CD14-positive monocyte (primary cell): ENCODE results near the gene CSTB. TPM values are rescaled to one million over a fixed set of nuclear protein-coding genes. Genes with fewer than 3 reads are reported as not detected.

Experiments
- DNase-seq, 3 donors: peaks; one replicate each; pipeline ENCODE4 v3.0.0-alpha.2; 2011 to 2022
- H2AFZ ChIP-seq: 2 replicates; pipeline ENCODE4 v1.6.0; 2012; ENCODE audit warnings: mild to moderate bottlenecking, low read depth, low read length, inconsistent platforms; ENCODE audit not compliant: insufficient read depth, poor library complexity, severe bottlenecking
- H3K27ac ChIP-seq, 2 donors: 1 replicate in 1 of 2; 2 replicates in 1 of 2; pipeline ENCODE4 v1.5.1; 2012 to 2013; ENCODE audit warnings: low read length in 2 of 2, control low read depth in 1 of 2, inconsistent platforms in 1 of 2, low read depth in 1 of 2, mild to moderate bottlenecking in 1 of 2
- H3K27me3 ChIP-seq, 2 donors: one replicate each; pipeline versions ENCODE4 v1.6.0 to v1.6.1; 2011 to 2013; ENCODE audit warnings: low read length in 2 of 2; ENCODE audit not compliant: control insufficient read depth in 2 of 2, insufficient read depth in 2 of 2
- H3K36me3 ChIP-seq, 2 donors: replicated peaks in 1 of 2; 1 replicate in 1 of 2; 2 replicates in 1 of 2; pipeline versions ENCODE4 v1.5.1 to v1.6.1; 2012 to 2013; ENCODE audit warnings: low read length in 2 of 2, control low read depth in 1 of 2, inconsistent platforms in 1 of 2, mild to moderate bottlenecking in 1 of 2; ENCODE audit not compliant: insufficient read depth in 2 of 2, control insufficient read depth in 1 of 2
- H3K4me1 ChIP-seq, 2 donors: 1 replicate in 1 of 2; 2 replicates in 1 of 2; pipeline versions ENCODE4 v1.5.1 to v1.6.1; 2012 to 2013; ENCODE audit warnings: low read length in 2 of 2, control low read depth in 1 of 2, inconsistent platforms in 1 of 2, mild to moderate bottlenecking in 1 of 2, moderate library complexity in 1 of 2; ENCODE audit not compliant: insufficient read depth in 2 of 2, control insufficient read depth in 1 of 2
- H3K4me2 ChIP-seq: replicated peaks from 2 replicates; pipeline ENCODE3; 2012; ENCODE audit warnings: low read length, moderate library complexity, mild to moderate bottlenecking; ENCODE audit not compliant: poor library complexity, severe bottlenecking; ENCODE audit errors: extremely low read depth
- H3K4me3 ChIP-seq, 3 experiments: fragments of 200-600 bp in 1 of 3; sonication (generic) in 1 of 3; replicated peaks in 1 of 3; 1 replicate in 2 of 3; 2 replicates in 1 of 3; pipeline ENCODE4 v1.5.1; 2011 to 2013; ENCODE audit warnings: low read length in 3 of 3, mild to moderate bottlenecking in 3 of 3, control low read depth in 2 of 3, low read depth in 2 of 3, inconsistent platforms in 1 of 3, moderate library complexity in 1 of 3
- H3K79me2 ChIP-seq: 2 replicates; pipeline ENCODE4 v1.6.0; 2012; ENCODE audit warnings: mild to moderate bottlenecking, control low read depth, inconsistent platforms, low read length, moderate library complexity; ENCODE audit not compliant: insufficient read depth
- H3K9ac ChIP-seq: 2 replicates; pipeline ENCODE4 v1.6.0; 2017; ENCODE audit warnings: low read length, mild to moderate bottlenecking; ENCODE audit not compliant: insufficient read depth, poor library complexity, severe bottlenecking
- H3K9me3 ChIP-seq, 2 donors: replicated peaks in 1 of 2; 1 replicate in 1 of 2; 2 replicates in 1 of 2; pipeline versions ENCODE4 v1.5.1 to v1.6.1; 2012 to 2013; ENCODE audit warnings: low read length in 2 of 2, control low read depth in 1 of 2; ENCODE audit not compliant: control insufficient read depth in 1 of 2, insufficient read depth in 1 of 2
- H4K20me1 ChIP-seq: 2 replicates; pipeline ENCODE4 v1.6.0; 2012; ENCODE audit warnings: mild to moderate bottlenecking, low read length, control low read depth, moderate library complexity; ENCODE audit not compliant: insufficient read depth
- H3K27ac Mint-ChIP-seq, 7 donors: one replicate each; pipeline ENCODE4 v1.8.0; 2020; ENCODE audit warnings: mild to moderate bottlenecking in 7 of 7, mixed read lengths in 7 of 7, moderate library complexity in 6 of 7, inconsistent platforms in 2 of 7
- H3K27me3 Mint-ChIP-seq, 3 donors: one replicate each; pipeline ENCODE4 v1.8.0; 2021 to 2022; ENCODE audit warnings: low read depth in 3 of 3, mild to moderate bottlenecking in 3 of 3, mixed read lengths in 3 of 3, moderate library complexity in 3 of 3, inconsistent platforms in 1 of 3
- H3K36me3 Mint-ChIP-seq, 2 donors: one replicate each; pipeline ENCODE4 v1.8.0; 2020; ENCODE audit warnings: mixed read lengths in 2 of 2, inconsistent platforms in 1 of 2, mild to moderate bottlenecking in 1 of 2
- H3K4me1 Mint-ChIP-seq: one replicate; pipeline ENCODE4 v1.8.0; 2020; ENCODE audit warnings: mild to moderate bottlenecking, mixed read lengths
- H3K4me3 Mint-ChIP-seq, 2 donors: one replicate each; pipeline ENCODE4 v1.8.0; 2020; ENCODE audit warnings: mild to moderate bottlenecking in 2 of 2, mixed read lengths in 2 of 2, moderate library complexity in 1 of 2
- H3K9me3 Mint-ChIP-seq, 7 donors: one replicate each; pipeline ENCODE4 v1.8.0; 2020 to 2022; ENCODE audit warnings: mixed read lengths in 7 of 7, mild to moderate bottlenecking in 6 of 7, moderate library complexity in 6 of 7, inconsistent platforms in 2 of 7
- WGBS: methylation state at CpG from one replicate; pipeline ENCODE4 v1.1.5; 2013; ENCODE audit warnings: missing lambda C conversion rate; ENCODE audit not compliant: insufficient coverage; 5-methylcytosine and 5-hydroxymethylcytosine counted together
- intact Hi-C, 2 donors: fragments of 100-400 bp; cut with micrococcal nuclease; formaldehyde crosslinking; loops; one replicate each; pipeline versions ENCODE4 v1.15.0 to v1.15.1; 2023
- polyA plus RNA-seq, 3 donors: library from polyadenylated mRNA; depleted of rRNA in 1 of 3; unstranded in 2 of 3; stranded (reverse) in 1 of 3; fragments of 300-500 nt in 2 of 3; fragments of >200 nt in 1 of 3; fragmentation: Illumina TruSeq in 2 of 3; gene quantifications; 1 replicate in 2 of 3; 2 replicates in 1 of 3; pipeline ENCODE4 v1.2.3, GENCODE V29; 2012 to 2021
- TF ChIP-seq, protein P1 (sequence below): fragments of 200-600 bp; IDR thresholded peaks from one replicate; pipeline ENCODE4 v1.8.0; 2022; ENCODE audit warnings: antibody characterized with exemption, mild to moderate bottlenecking

CSTB gene
- polyA plus RNA-seq, 3 donors = 73.7 to 120 (median 115) TPM

DNA sequence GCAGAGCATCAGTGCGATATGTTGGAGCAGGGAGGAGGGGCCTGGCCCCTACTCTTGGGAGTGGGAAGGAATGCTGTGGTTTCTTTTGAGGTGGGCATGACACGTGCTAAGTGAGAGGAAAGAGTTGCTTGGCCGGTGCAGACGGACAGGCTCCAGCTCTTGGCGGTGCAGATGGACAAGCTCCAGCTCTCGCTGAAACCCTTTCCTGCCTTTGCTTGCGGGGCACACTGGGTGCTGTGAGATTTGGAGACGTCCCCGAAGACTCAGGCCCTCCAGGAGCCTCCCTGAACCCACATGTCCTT is 41.2 kb downstream of the CSTB start:
- Mint-ChIP-seq H3K9me3 (peaks cover 0 to 9% (median 0%) of the 10 kb centered on the region in 7 donors), H3K4me3 (no peak overlapping the region), H3K4me1 (peaks cover 32% of the 10 kb centered on the region), H3K27me3 (no peaks in the 10 kb centered on the region), H3K27ac (peak overlapping the region in 2 of 7 donors; percentile 45 to 74), H3K36me3 (peaks cover 46 to 84% of the 10 kb centered on the region in 2 donors)
- TF ChIP-seq, protein P1, sequence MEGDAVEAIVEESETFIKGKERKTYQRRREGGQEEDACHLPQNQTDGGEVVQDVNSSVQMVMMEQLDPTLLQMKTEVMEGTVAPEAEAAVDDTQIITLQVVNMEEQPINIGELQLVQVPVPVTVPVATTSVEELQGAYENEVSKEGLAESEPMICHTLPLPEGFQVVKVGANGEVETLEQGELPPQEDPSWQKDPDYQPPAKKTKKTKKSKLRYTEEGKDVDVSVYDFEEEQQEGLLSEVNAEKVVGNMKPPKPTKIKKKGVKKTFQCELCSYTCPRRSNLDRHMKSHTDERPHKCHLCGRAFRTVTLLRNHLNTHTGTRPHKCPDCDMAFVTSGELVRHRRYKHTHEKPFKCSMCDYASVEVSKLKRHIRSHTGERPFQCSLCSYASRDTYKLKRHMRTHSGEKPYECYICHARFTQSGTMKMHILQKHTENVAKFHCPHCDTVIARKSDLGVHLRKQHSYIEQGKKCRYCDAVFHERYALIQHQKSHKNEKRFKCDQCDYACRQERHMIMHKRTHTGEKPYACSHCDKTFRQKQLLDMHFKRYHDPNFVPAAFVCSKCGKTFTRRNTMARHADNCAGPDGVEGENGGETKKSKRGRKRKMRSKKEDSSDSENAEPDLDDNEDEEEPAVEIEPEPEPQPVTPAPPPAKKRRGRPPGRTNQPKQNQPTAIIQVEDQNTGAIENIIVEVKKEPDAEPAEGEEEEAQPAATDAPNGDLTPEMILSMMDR = no peak
- Histone ChIP-seq H2AFZ (no peak overlapping the region), H3K36me3 (peaks cover 51 to 80% of the 10 kb centered on the region in 2 donors), H3K27ac (no peak overlapping the region), H3K4me1 (peaks cover 8 to 24% of the 10 kb centered on the region in 2 donors), H3K9ac (no peak overlapping the region), H3K4me2 (no peak overlapping the region), H4K20me1 (peaks cover 100% of the 10 kb centered on the region), H3K79me2 (peaks cover 85% of the 10 kb centered on the region), H3K9me3 (no peaks in the 10 kb centered on the region), H3K27me3 (no peaks in the 10 kb centered on the region), H3K4me3 (no peak overlapping the region)
- WGBS = 68% methylated on average over 7 of the region's 9 CpGs
- no peak for DNase-seq
- intact Hi-C loops = loop anchor here in 1 of 2 donors (10.0 kb wide), 1 partner anchor 60 kb away; no protein-coding TSS in a partner anchor

DNA sequence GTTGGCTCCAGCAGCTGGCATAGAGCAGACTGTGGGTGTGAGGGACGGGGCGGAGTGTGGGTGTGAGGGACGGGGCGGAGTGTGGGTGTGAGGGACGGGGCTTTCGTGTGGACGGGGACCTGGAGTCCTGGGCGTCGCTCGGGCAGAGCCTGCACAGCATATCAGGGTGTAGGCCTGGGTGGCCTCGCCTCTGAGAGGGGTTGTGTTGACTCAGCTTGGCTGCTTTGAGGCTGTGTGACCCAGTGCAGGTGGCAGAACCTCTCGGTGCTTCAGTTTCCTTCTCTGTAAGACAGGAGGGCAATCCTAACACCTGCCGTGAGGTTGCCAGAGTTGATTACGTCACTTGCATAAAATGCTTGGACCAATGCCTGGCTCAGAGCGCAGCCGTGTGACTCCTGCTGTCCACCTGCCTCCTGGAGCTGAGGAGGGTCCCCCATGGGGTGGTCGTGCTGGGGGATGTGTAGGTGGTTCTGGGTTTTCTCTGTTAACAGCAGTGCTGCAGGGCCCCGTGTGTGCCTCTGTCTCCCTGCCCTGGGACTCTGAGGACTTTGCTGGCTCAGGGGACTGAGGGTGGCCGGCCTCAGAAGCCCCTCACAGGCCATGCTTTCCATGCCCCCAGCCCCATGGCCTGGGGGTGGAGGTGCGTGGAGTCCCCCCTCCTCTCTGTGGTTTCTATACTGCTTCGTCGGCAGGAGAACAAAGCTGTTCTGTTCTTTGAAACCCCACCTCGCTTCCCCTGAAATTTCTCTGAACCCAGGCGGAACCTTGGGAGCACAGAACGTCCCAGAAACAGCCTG is 41.8 kb downstream of the CSTB start:
- DNase-seq = no peak
- no peak overlapping the region for H2AFZ ChIP-seq
- H3K4me2 ChIP-seq = no peak overlapping the region
- no peak overlapping the region for H3K4me3 ChIP-seq
- no peak overlapping the region for H3K9ac ChIP-seq
- WGBS = 78% methylated on average over 22 of the region's 25 CpGs
- H3K27ac ChIP-seq = no peak overlapping the region
- no peaks in the 10 kb centered on the region for H3K27me3 ChIP-seq
- H3K27ac Mint-ChIP-seq = peak overlapping the region in 2 of 7 donors; percentile 72 to 73
- H3K27me3 Mint-ChIP-seq = no peaks in the 10 kb centered on the region
- peaks cover 48 to 77% of the 10 kb centered on the region in 2 donors for H3K36me3 ChIP-seq
- peaks cover 100% of the 10 kb centered on the region for H4K20me1 ChIP-seq
- peaks cover 32% of the 10 kb centered on the region for H3K4me1 Mint-ChIP-seq
- H3K36me3 Mint-ChIP-seq = peaks cover 48 to 86% of the 10 kb centered on the region in 2 donors
- no peak overlapping the region for H3K4me3 Mint-ChIP-seq
- peaks cover 0 to 6% (median 0%) of the 10 kb centered on the region in 7 donors for H3K9me3 Mint-ChIP-seq
- H3K9me3 ChIP-seq = no peaks in the 10 kb centered on the region
- H3K4me1 ChIP-seq = peaks cover 13 to 27% of the 10 kb centered on the region in 2 donors
- TF ChIP-seq, protein P1 = no peak
- peaks cover 85% of the 10 kb centered on the region for H3K79me2 ChIP-seq
- intact Hi-C loops = loop anchor here in 1 of 2 donors (10.0 kb wide), 1 partner anchor 60 kb away; no protein-coding TSS in a partner anchor
